Tibial nerve (tissue), 4 donors: ENCODE results near the gene CA12. TPM values are rescaled to one million over a fixed set of nuclear protein-coding genes. Genes with fewer than 3 reads are reported as not detected.

ENCODE experiments used
- DNase-seq, 2 donors: peaks; one replicate each; pipeline ENCODE4 v3.0.0-alpha.2; 2019; ENCODE audit warnings: low spot score in 2 of 2
- H3K27ac ChIP-seq, 4 donors: fragments of 200-600 bp; sonication (generic) in 3 of 4; one replicate each; pipeline ENCODE4 v1.5.1; 2017 to 2019; ENCODE audit warnings: mild to moderate bottlenecking in 1 of 4
- H3K27me3 ChIP-seq, 2 donors: fragments of 200-600 bp; sonication (generic) in 1 of 2; one replicate each; pipeline versions ENCODE4 v1.5.1 to v1.6.0; 2017 to 2019
- H3K36me3 ChIP-seq, 3 donors: fragments of 200-600 bp; sonication (generic); one replicate each; pipeline ENCODE4 v1.5.1; 2018 to 2019
- H3K4me1 ChIP-seq, 4 donors: fragments of 200-600 bp; sonication (generic) in 3 of 4; one replicate each; pipeline ENCODE4 v1.5.1; 2017 to 2019
- H3K4me3 ChIP-seq, 4 donors: fragments of 200-600 bp; sonication (generic) in 3 of 4; one replicate each; pipeline ENCODE4 v1.5.1; 2017 to 2019; ENCODE audit warnings: mild to moderate bottlenecking in 1 of 4, moderate library complexity in 1 of 4
- H3K9me3 ChIP-seq, 4 donors: fragments of 200-600 bp; sonication (generic) in 3 of 4; one replicate each; pipeline ENCODE4 v1.5.1; 2017 to 2019
- CTCF ChIP-seq, 5 experiments: fragments of 200-600 bp in 3 of 5; fragments of 450-650 bp in 2 of 5; sonication (generic) in 3 of 5; IDR thresholded peaks; one replicate each; pipeline ENCODE4 v1.5.1; 2016 to 2019; ENCODE audit warnings: antibody characterized with exemption in 5 of 5, mild to moderate bottlenecking in 3 of 5, moderate library complexity in 2 of 5
- EP300 ChIP-seq, 2 donors: sonication (generic); formaldehyde crosslinking; IDR thresholded peaks; one replicate each; pipeline ENCODE4 v1.6.1; 2017; ENCODE audit warnings: antibody characterized with exemption in 2 of 2, mild to moderate bottlenecking in 1 of 2
- POLR2A ChIP-seq, 2 donors: fragments of 450-650 bp; IDR thresholded peaks; one replicate each; pipeline ENCODE4 v1.6.1; 2017; ENCODE audit warnings: antibody characterized with exemption in 2 of 2, mild to moderate bottlenecking in 2 of 2, moderate library complexity in 2 of 2
- WGBS, 2 donors: methylation state at CpG; one replicate each; pipeline ENCODE4 v1.1.5; 2018; 5-methylcytosine and 5-hydroxymethylcytosine counted together
- total RNA-seq, 4 donors: library from RNA; depleted of rRNA; stranded (reverse); fragments of >200 nt; gene quantifications; one replicate each; pipeline ENCODE4 v1.1.0, GENCODE V29; 2016

CA12 gene
- total RNA-seq, 4 donors from 2014 or later = 0.22 to 2.5 (median 1.1) TPM

- H3K27ac ChIP-seq = peak overlapping the region in 3 of 4 donors; percentile 9 to 73 (median 52)
- no peaks in the 10 kb centered on the region for H3K27me3 ChIP-seq
- no peak overlapping the region for H3K4me3 ChIP-seq
- no peaks in the 10 kb centered on the region for H3K36me3 ChIP-seq
- DNase-seq = peak in 1 of 2 donors; percentile 53
- peaks cover 0 to 27% (median 9%) of the 10 kb centered on the region in 4 donors for H3K4me1 ChIP-seq
- 78 to 80% methylated on average over 15 of the region's 15 CpGs for WGBS, 2 donors
- H3K9me3 ChIP-seq = no peaks in the 10 kb centered on the region
- TF ChIP-seq EP300 (IDR thresholded peaks at IDR 0.05) (peak in 1 of 2 donors; percentile 32), POLR2A (IDR thresholded peaks at IDR 0.05) (no peak), CTCF (IDR thresholded peaks at IDR 0.05) (no peak)
These were observed 10.2 kb downstream of the CA12 start for GRCh38 chr15:63371297-63371918.

- TF ChIP-seq POLR2A (IDR thresholded peaks at IDR 0.05) (no peak), CTCF (IDR thresholded peaks at IDR 0.05) (no peak), EP300 (IDR thresholded peaks at IDR 0.05) (no peak)
- Histone ChIP-seq H3K4me1 (peaks cover 0 to 25% (median 9%) of the 10 kb centered on the region in 4 donors), H3K9me3 (no peaks in the 10 kb centered on the region), H3K27ac (no peak overlapping the region), H3K36me3 (no peaks in the 10 kb centered on the region), H3K27me3 (no peaks in the 10 kb centered on the region), H3K4me3 (no peak overlapping the region)
- no peak for DNase-seq
- WGBS, 2 donors = 72 to 80% methylated on average over 4 of the region's 4 CpGs
These were observed 10.9 kb downstream of the CA12 start for GRCh38 chr15:63370764-63371163.

GRCh38 chr15:63369781-63370180 lies 11.9 kb downstream of the CA12 start:
- Histone ChIP-seq H3K4me3 (no peak overlapping the region), H3K27ac (no peak overlapping the region), H3K9me3 (no peaks in the 10 kb centered on the region), H3K4me1 (peaks cover 0 to 16% (median 5%) of the 10 kb centered on the region in 4 donors), H3K36me3 (no peaks in the 10 kb centered on the region), H3K27me3 (no peaks in the 10 kb centered on the region)
- 87 to 90% methylated on average over 4 of the region's 4 CpGs for WGBS, 2 donors
- DNase-seq = no peak
- TF ChIP-seq CTCF (IDR thresholded peaks at IDR 0.05) (no peak), EP300 (IDR thresholded peaks at IDR 0.05) (no peak), POLR2A (IDR thresholded peaks at IDR 0.05) (no peak)

- DNase-seq = no peak
- Histone ChIP-seq H3K36me3 (no peaks in the 10 kb centered on the region), H3K4me3 (no peak overlapping the region), H3K27me3 (no peaks in the 10 kb centered on the region), H3K9me3 (no peaks in the 10 kb centered on the region), H3K27ac (no peak overlapping the region), H3K4me1 (peaks cover 0 to 11% (median under 1%) of the 10 kb centered on the region in 4 donors)
- TF ChIP-seq EP300 (IDR thresholded peaks at IDR 0.05) (no peak), CTCF (IDR thresholded peaks at IDR 0.05) (no peak), POLR2A (IDR thresholded peaks at IDR 0.05) (no peak)
- WGBS, 2 donors = 89 to 90% methylated on average over 3 of the region's 3 CpGs
These were observed 12.3 kb downstream of the CA12 start for GRCh38 chr15:63369296-63369695.

- no peak for DNase-seq
- H3K36me3 ChIP-seq = no peaks in the 10 kb centered on the region
- WGBS, 2 donors = 96 to 98% methylated on average over 7 of the region's 7 CpGs
These were observed 13.1 kb downstream of the CA12 start for GRCh38 chr15:63368503-63368902.

More at GRCh38 chr15:63368503-63368902, 13.1 kb downstream of the CA12 start:
- no peak for TF ChIP-seq EP300 (IDR thresholded peaks at IDR 0.05)
- no peak for TF ChIP-seq POLR2A (IDR thresholded peaks at IDR 0.05)
- TF ChIP-seq CTCF (IDR thresholded peaks at IDR 0.05) = no peak
- Histone ChIP-seq H3K27ac (no peak overlapping the region), H3K4me3 (no peak overlapping the region), H3K9me3 (no peaks in the 10 kb centered on the region), H3K27me3 (no peaks in the 10 kb centered on the region), H3K4me1 (peaks cover 0 to 11% (median 0%) of the 10 kb centered on the region in 4 donors)
